ENCODE results near the gene EEFSEC.

EEFSEC gene

GRCh38 chr3:128356822-128357221 lies 203.5 kb downstream of the EEFSEC start:
- Histone ChIP-seq H3K27ac (ENCODE audit: low read depth, low read length) (no peak overlapping the region), H3K36me3 (ENCODE audit: control insufficient read depth in 1 of 2, insufficient read depth in 2 of 2, low read length in 2 of 2) (peaks cover 0 to 16% of the 10 kb centered on the region in 2 donors), H3K27me3 (ENCODE audit: control insufficient read depth in 1 of 2, insufficient read depth in 2 of 2, low read length in 2 of 2) (no peaks in the 10 kb centered on the region), H3K9ac (ENCODE audit: low read depth in 1 of 2, low read length in 2 of 2) (no peak overlapping the region), H3K9me3 (ENCODE audit: control insufficient read depth in 1 of 2, low read length in 2 of 2) (no peaks in the 10 kb centered on the region), H3K4me1 (ENCODE audit: control insufficient read depth in 1 of 2, insufficient read depth in 2 of 2, low read length in 2 of 2) (no peaks in the 10 kb centered on the region), H3K4me3 (ENCODE audit: low read depth in 1 of 2, low read length in 2 of 2) (no peak overlapping the region)

GRCh38 chr3:128357538-128357937 lies 204.3 kb downstream of the EEFSEC start:
- Histone ChIP-seq H3K4me1 (ENCODE audit: control insufficient read depth in 1 of 2, insufficient read depth in 2 of 2, low read length in 2 of 2) (no peaks in the 10 kb centered on the region), H3K36me3 (ENCODE audit: control insufficient read depth in 1 of 2, insufficient read depth in 2 of 2, low read length in 2 of 2) (peaks cover 0 to 11% of the 10 kb centered on the region in 2 donors), H3K4me3 (ENCODE audit: low read depth in 1 of 2, low read length in 2 of 2) (no peak overlapping the region), H3K27me3 (ENCODE audit: control insufficient read depth in 1 of 2, insufficient read depth in 2 of 2, low read length in 2 of 2) (no peaks in the 10 kb centered on the region), H3K9ac (ENCODE audit: low read depth in 1 of 2, low read length in 2 of 2) (no peak overlapping the region), H3K27ac (ENCODE audit: low read depth, low read length) (no peak overlapping the region), H3K9me3 (ENCODE audit: control insufficient read depth in 1 of 2, low read length in 2 of 2) (no peaks in the 10 kb centered on the region)

GRCh38 chr3:128358156-128358895 lies 205.0 kb downstream of the EEFSEC start:
- no peaks in the 10 kb centered on the region for H3K9me3 ChIP-seq (ENCODE audit: control insufficient read depth in 1 of 2, low read length in 2 of 2)
- no peak overlapping the region for H3K4me3 ChIP-seq (ENCODE audit: low read depth in 1 of 2, low read length in 2 of 2)
- no peak overlapping the region for H3K9ac ChIP-seq (ENCODE audit: low read depth in 1 of 2, low read length in 2 of 2)
- H3K36me3 ChIP-seq (ENCODE audit: control insufficient read depth in 1 of 2, insufficient read depth in 2 of 2, low read length in 2 of 2): peaks cover 0 to 11% of the 10 kb centered on the region in 2 donors
- no peaks in the 10 kb centered on the region for H3K4me1 ChIP-seq (ENCODE audit: control insufficient read depth in 1 of 2, insufficient read depth in 2 of 2, low read length in 2 of 2)
- H3K27me3 ChIP-seq (ENCODE audit: control insufficient read depth in 1 of 2, insufficient read depth in 2 of 2, low read length in 2 of 2): no peaks in the 10 kb centered on the region
- no peak overlapping the region for H3K27ac ChIP-seq (ENCODE audit: low read depth, low read length)

- H3K27me3 ChIP-seq (ENCODE audit: control insufficient read depth in 1 of 2, insufficient read depth in 2 of 2, low read length in 2 of 2): no peaks in the 10 kb centered on the region
- H3K9me3 ChIP-seq (ENCODE audit: control insufficient read depth in 1 of 2, low read length in 2 of 2): no peaks in the 10 kb centered on the region
- no peaks in the 10 kb centered on the region for H3K4me1 ChIP-seq (ENCODE audit: control insufficient read depth in 1 of 2, insufficient read depth in 2 of 2, low read length in 2 of 2)
- no peak overlapping the region for H3K9ac ChIP-seq (ENCODE audit: low read depth in 1 of 2, low read length in 2 of 2)
- no peak overlapping the region for H3K27ac ChIP-seq (ENCODE audit: low read depth, low read length)
- peaks cover 0 to 11% of the 10 kb centered on the region in 2 donors for H3K36me3 ChIP-seq (ENCODE audit: control insufficient read depth in 1 of 2, insufficient read depth in 2 of 2, low read length in 2 of 2)
- H3K4me3 ChIP-seq (ENCODE audit: low read depth in 1 of 2, low read length in 2 of 2): no peak overlapping the region
Measured at GRCh38 chr3:128359060-128359664, 205.9 kb downstream of the EEFSEC start.

- peaks cover 0 to 11% of the 10 kb centered on the region in 2 donors for H3K36me3 ChIP-seq (ENCODE audit: control insufficient read depth in 1 of 2, insufficient read depth in 2 of 2, low read length in 2 of 2)
- H3K27ac ChIP-seq (ENCODE audit: low read depth, low read length): no peak overlapping the region
- no peaks in the 10 kb centered on the region for H3K27me3 ChIP-seq (ENCODE audit: control insufficient read depth in 1 of 2, insufficient read depth in 2 of 2, low read length in 2 of 2)
- no peak overlapping the region for H3K4me3 ChIP-seq (ENCODE audit: low read depth in 1 of 2, low read length in 2 of 2)
- no peaks in the 10 kb centered on the region for H3K9me3 ChIP-seq (ENCODE audit: control insufficient read depth in 1 of 2, low read length in 2 of 2)
- no peak overlapping the region for H3K9ac ChIP-seq (ENCODE audit: low read depth in 1 of 2, low read length in 2 of 2)
- H3K4me1 ChIP-seq (ENCODE audit: control insufficient read depth in 1 of 2, insufficient read depth in 2 of 2, low read length in 2 of 2): no peaks in the 10 kb centered on the region
Measured at GRCh38 chr3:128359846-128360642, 206.8 kb downstream of the EEFSEC start.

GRCh38 chr3:128360705-128361271 lies 207.5 kb downstream of the EEFSEC start:
- H3K27ac ChIP-seq (ENCODE audit: low read depth, low read length): no peak overlapping the region
- peaks cover 3 to 11% of the 10 kb centered on the region in 2 donors for H3K36me3 ChIP-seq (ENCODE audit: control insufficient read depth in 1 of 2, insufficient read depth in 2 of 2, low read length in 2 of 2)
- H3K9me3 ChIP-seq (ENCODE audit: control insufficient read depth in 1 of 2, low read length in 2 of 2): no peaks in the 10 kb centered on the region
- no peaks in the 10 kb centered on the region for H3K27me3 ChIP-seq (ENCODE audit: control insufficient read depth in 1 of 2, insufficient read depth in 2 of 2, low read length in 2 of 2)
- H3K4me3 ChIP-seq (ENCODE audit: low read depth in 1 of 2, low read length in 2 of 2): no peak overlapping the region
- H3K9ac ChIP-seq (ENCODE audit: low read depth in 1 of 2, low read length in 2 of 2): no peak overlapping the region
- no peaks in the 10 kb centered on the region for H3K4me1 ChIP-seq (ENCODE audit: control insufficient read depth in 1 of 2, insufficient read depth in 2 of 2, low read length in 2 of 2)

- Histone ChIP-seq H3K27ac (ENCODE audit: low read depth, low read length) (no peak overlapping the region), H3K36me3 (ENCODE audit: control insufficient read depth in 1 of 2, insufficient read depth in 2 of 2, low read length in 2 of 2) (peaks cover 3 to 11% of the 10 kb centered on the region in 2 donors), H3K9me3 (ENCODE audit: control insufficient read depth in 1 of 2, low read length in 2 of 2) (no peaks in the 10 kb centered on the region), H3K4me1 (ENCODE audit: control insufficient read depth in 1 of 2, insufficient read depth in 2 of 2, low read length in 2 of 2) (no peaks in the 10 kb centered on the region), H3K27me3 (ENCODE audit: control insufficient read depth in 1 of 2, insufficient read depth in 2 of 2, low read length in 2 of 2) (no peaks in the 10 kb centered on the region), H3K9ac (ENCODE audit: low read depth in 1 of 2, low read length in 2 of 2) (no peak overlapping the region), H3K4me3 (ENCODE audit: low read depth in 1 of 2, low read length in 2 of 2) (no peak overlapping the region)
Measured at GRCh38 chr3:128362026-128362965, 209.0 kb downstream of the EEFSEC start.

GRCh38 chr3:128364291-128364690 lies 211.0 kb downstream of the EEFSEC start:
- no peak overlapping the region for H3K27ac ChIP-seq (ENCODE audit: low read depth, low read length)
- peaks cover 3% of the 10 kb centered on the region in 2 donors for H3K36me3 ChIP-seq (ENCODE audit: control insufficient read depth in 1 of 2, insufficient read depth in 2 of 2, low read length in 2 of 2)
- no peak overlapping the region for H3K4me3 ChIP-seq (ENCODE audit: low read depth in 1 of 2, low read length in 2 of 2)
- no peaks in the 10 kb centered on the region for H3K4me1 ChIP-seq (ENCODE audit: control insufficient read depth in 1 of 2, insufficient read depth in 2 of 2, low read length in 2 of 2)
- no peaks in the 10 kb centered on the region for H3K9me3 ChIP-seq (ENCODE audit: control insufficient read depth in 1 of 2, low read length in 2 of 2)
- no peak overlapping the region for H3K9ac ChIP-seq (ENCODE audit: low read depth in 1 of 2, low read length in 2 of 2)
- H3K27me3 ChIP-seq (ENCODE audit: control insufficient read depth in 1 of 2, insufficient read depth in 2 of 2, low read length in 2 of 2): no peaks in the 10 kb centered on the region

- Histone ChIP-seq H3K27ac (ENCODE audit: low read depth, low read length) (no peak overlapping the region), H3K9me3 (ENCODE audit: control insufficient read depth in 1 of 2, low read length in 2 of 2) (no peaks in the 10 kb centered on the region), H3K4me3 (ENCODE audit: low read depth in 1 of 2, low read length in 2 of 2) (no peak overlapping the region), H3K36me3 (ENCODE audit: control insufficient read depth in 1 of 2, insufficient read depth in 2 of 2, low read length in 2 of 2) (peaks cover 3 to 6% of the 10 kb centered on the region in 2 donors), H3K9ac (ENCODE audit: low read depth in 1 of 2, low read length in 2 of 2) (no peak overlapping the region), H3K27me3 (ENCODE audit: control insufficient read depth in 1 of 2, insufficient read depth in 2 of 2, low read length in 2 of 2) (no peaks in the 10 kb centered on the region), H3K4me1 (ENCODE audit: control insufficient read depth in 1 of 2, insufficient read depth in 2 of 2, low read length in 2 of 2) (no peaks in the 10 kb centered on the region)
Measured at GRCh38 chr3:128364808-128365360, 211.6 kb downstream of the EEFSEC start.
